Prostate gland (tissue), 2 donors: ENCODE measurements around the gene MFAP2.

Experiments used
- POLR2A ChIP-seq: fragments of 450-650 bp; IDR thresholded peaks from one replicate; pipeline ENCODE4 v1.6.1; 2016; ENCODE audit warnings: antibody characterized with exemption, mild to moderate bottlenecking
- TF ChIP-seq, protein P1 (sequence below), 4 experiments: fragments of 200-600 bp in 2 of 4; fragments of 450-650 bp in 2 of 4; sonication (generic) in 2 of 4; IDR thresholded peaks; 1 replicate in 3 of 4; 2 replicates in 1 of 4; pipeline ENCODE4 v1.5.1; 2016 to 2019; ENCODE audit warnings: antibody characterized with exemption in 4 of 4, mild to moderate bottlenecking in 2 of 4, moderate library complexity in 2 of 4

- TF ChIP-seq, protein P1, sequence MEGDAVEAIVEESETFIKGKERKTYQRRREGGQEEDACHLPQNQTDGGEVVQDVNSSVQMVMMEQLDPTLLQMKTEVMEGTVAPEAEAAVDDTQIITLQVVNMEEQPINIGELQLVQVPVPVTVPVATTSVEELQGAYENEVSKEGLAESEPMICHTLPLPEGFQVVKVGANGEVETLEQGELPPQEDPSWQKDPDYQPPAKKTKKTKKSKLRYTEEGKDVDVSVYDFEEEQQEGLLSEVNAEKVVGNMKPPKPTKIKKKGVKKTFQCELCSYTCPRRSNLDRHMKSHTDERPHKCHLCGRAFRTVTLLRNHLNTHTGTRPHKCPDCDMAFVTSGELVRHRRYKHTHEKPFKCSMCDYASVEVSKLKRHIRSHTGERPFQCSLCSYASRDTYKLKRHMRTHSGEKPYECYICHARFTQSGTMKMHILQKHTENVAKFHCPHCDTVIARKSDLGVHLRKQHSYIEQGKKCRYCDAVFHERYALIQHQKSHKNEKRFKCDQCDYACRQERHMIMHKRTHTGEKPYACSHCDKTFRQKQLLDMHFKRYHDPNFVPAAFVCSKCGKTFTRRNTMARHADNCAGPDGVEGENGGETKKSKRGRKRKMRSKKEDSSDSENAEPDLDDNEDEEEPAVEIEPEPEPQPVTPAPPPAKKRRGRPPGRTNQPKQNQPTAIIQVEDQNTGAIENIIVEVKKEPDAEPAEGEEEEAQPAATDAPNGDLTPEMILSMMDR (IDR thresholded peaks at IDR 0.05), result no peak
- TF ChIP-seq POLR2A, result no peak
These were observed 22.1 kb upstream of the MFAP2 start for GRCh38 chr1:17002524-17002902.
